WI38 (cell line): ENCODE data around the gene ASXL3.

Source experiments
- H3K4me3 ChIP-seq: 2 replicates; pipeline ENCODE4 v1.5.1; 2011; ENCODE audit warnings: low read depth, mild to moderate bottlenecking, control low read depth, low read length
- TF ChIP-seq, protein P1 (sequence below): IDR thresholded peaks from 2 replicates; pipeline ENCODE4 v1.5.1; 2012; ENCODE audit warnings: low read depth, mild to moderate bottlenecking, control low read depth, low read length

ASXL3 gene

DNA sequence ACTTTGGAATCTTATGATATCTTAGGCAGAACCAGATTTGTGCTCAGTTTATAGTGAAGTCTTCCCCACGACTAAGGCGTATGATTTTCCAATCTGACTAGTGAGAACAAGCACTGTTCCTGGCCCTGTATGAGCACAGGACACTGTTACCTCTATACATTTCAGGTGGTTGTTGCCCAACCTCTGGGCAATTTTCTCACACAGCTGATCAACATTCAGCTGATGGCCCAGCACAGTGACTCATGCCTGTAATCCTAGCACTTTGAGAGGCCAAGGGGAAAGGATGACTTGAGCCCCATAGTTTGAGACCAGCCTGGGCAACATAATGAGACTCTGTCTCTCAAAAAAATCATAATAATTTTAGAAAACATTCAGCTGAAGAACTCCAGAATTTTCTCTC lies 119.5 kb downstream of the ASXL3 start:
- H3K4me3 ChIP-seq: no peak overlapping the region
- TF ChIP-seq, protein P1, sequence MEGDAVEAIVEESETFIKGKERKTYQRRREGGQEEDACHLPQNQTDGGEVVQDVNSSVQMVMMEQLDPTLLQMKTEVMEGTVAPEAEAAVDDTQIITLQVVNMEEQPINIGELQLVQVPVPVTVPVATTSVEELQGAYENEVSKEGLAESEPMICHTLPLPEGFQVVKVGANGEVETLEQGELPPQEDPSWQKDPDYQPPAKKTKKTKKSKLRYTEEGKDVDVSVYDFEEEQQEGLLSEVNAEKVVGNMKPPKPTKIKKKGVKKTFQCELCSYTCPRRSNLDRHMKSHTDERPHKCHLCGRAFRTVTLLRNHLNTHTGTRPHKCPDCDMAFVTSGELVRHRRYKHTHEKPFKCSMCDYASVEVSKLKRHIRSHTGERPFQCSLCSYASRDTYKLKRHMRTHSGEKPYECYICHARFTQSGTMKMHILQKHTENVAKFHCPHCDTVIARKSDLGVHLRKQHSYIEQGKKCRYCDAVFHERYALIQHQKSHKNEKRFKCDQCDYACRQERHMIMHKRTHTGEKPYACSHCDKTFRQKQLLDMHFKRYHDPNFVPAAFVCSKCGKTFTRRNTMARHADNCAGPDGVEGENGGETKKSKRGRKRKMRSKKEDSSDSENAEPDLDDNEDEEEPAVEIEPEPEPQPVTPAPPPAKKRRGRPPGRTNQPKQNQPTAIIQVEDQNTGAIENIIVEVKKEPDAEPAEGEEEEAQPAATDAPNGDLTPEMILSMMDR: no peak

DNA sequence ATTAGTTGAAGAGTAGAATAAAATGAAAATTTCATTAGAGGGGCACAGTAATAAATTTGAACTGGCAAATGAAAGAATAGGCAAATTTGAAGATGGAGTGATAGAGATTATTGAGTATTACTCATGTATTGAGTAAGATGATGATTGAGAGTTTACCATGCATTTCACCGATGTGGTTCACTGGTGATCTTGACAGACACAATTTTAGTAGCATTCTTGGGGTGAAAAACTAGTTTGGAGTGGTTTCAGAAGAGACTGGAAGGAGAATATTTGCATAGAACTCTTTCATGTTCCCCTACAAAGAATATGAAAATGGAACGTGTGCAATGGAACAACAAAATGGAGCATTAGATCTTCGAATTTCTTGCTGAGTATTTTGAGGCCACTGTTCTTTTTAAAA lies 121.4 kb downstream of the ASXL3 start:
- TF ChIP-seq, protein P1: no peak
- H3K4me3 ChIP-seq: no peak overlapping the region

DNA sequence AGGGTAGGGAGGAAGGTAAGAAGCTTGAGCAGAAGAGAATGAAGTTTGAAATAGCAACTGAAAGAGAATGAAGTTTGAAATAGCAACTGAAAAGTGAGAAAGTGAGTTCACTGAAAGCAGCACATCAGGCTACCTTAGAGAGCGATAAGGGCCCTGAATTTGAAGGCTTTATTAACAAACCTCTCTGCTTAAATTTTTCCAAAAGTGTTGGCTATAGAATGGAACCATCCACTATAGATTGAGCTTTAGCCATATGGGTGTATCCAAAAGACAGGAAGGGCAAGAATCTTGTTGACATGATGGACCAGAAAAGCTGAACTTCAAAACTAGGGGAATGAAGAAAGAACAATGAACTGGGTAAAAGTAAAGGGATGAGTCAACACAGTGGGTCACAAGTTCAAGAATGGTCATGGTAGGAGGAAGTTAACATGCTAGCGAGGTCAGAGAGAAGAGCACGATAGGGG lies 122.5 kb downstream of the ASXL3 start:
- no peak overlapping the region for H3K4me3 ChIP-seq
- TF ChIP-seq, protein P1: no peak

DNA sequence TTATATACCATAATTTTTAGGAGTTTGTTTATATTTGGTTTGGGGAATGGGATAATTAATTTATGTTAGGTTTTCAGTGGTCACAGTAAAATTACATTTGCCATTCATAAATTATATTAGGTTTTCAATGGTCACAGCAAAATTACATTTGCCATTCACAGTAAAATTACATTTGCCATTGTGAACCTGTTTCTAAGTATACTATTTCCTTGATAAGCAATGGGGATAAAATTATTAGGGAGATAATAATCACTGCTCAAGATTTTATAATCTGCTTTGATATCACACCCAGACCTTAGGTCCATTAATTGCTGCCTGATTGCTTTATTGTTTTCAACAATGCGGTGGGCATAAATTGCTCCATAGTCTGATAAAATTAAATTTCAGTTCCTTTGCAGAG lies 124.6 kb downstream of the ASXL3 start:
- H3K4me3 ChIP-seq: no peak overlapping the region
- TF ChIP-seq, protein P1: no peak

DNA sequence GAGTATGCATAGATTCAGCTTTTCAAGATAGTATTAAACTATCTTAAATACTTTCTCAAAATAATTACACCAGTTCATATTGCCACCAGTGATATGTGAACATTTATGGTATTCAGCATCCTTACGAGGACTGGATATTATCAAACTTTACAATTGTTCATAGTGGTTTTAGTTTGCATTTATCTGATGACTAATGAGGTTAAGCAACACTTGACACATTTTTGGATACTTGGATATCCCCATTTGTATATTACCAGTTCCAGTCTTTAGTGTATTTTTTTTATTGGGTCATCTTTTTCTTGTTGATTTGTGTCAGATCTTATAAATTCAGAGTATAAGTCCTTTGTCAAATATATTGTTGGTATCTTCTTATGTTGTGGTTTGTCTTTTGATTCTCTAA lies 128.4 kb downstream of the ASXL3 start:
- no peak overlapping the region for H3K4me3 ChIP-seq
- TF ChIP-seq, protein P1: no peak

DNA sequence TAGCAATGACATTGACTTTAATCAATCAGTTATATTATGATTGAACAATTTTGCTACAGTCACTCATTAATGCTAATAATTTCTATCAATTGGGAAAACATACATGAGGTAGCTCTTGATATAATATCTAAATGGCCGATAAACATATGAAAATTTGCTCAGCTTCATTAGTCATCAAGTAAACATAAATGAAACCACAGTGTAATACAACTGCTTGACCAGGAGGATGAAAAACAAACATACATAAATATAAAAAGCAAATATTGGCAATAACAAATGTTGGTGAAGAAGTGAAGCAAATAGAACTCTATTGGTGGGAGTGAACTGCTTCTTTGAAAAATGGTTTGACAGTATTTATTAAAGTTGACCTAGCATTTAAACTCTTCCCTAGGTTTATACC lies 130.9 kb downstream of the ASXL3 start:
- H3K4me3 ChIP-seq: no peak overlapping the region
- TF ChIP-seq, protein P1: no peak

DNA sequence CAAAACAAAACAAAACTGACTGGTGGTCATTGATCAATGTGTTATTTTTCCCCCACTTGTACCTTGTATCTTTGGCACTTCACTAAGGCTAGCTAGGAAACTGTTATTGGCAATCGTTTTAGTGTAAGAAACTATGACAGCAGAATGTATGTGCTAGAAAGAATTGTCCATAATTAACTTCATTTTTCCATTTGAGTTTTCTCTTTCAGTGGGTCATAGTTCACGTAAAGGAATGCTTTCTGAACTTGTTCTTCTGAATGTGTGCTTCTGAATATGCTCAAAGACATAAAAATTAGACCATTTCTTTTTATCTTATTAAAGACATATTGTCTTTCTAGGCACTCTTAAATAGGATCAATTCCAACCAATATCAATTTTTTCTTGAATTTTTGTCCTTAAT lies 132.2 kb downstream of the ASXL3 start:
- no peak overlapping the region for H3K4me3 ChIP-seq
- TF ChIP-seq, protein P1: no peak
